ENCODE results near the gene EXT2.

Gene EXT2

DNA sequence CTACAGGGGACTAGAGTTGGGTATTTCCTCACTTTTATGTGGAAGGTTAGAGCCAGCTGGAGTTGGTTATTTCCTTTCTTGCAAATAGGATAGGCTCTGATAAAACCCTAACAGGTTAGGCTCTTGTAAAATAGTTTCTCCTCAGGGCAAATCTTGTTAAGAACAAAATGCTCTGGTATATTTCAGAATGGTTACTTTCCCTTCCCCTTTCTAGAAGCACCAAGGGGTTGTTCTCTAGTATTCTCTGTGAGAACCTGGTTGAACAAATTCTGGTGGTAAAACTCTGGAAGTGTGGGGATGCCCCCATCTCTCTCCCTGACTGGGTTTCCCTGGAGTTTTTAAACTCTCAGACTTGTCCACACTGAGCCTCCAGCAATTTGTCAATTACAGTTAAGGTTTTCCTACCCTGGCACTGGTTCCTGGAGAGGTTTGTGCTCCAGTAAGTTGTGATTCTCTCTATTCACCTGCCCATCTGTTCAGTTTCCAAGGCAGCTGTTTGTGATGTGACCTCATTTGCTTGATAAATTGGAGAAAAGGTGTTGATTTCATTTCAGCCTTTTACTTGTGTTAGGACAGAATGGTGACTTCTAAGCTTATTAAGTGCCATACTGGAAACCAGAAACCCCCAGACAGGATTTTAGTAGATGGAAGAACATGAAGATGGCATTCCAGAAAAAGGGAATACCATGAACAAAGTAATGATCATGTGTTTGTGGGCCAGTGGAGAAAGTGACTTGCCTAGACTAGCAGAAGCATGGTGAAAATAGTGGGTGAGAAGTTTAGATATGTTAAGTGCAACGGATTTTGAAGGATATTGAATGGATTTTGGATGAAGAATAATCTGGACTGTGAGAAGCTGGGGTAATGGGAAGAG, 64.6 kb downstream of the EXT2 start:
- in situ Hi-C loops (cut with MboI; ENCODE audit: low sequenced_read_pairs, unreplicated experiment): no loop called here
- no peak for TF ChIP-seq CTCF (IDR thresholded peaks at IDR 0.05; ENCODE audit: borderline replicate concordance, control extremely low read depth, extremely low read depth, insufficient read depth, missing control alignments)
- DNase-seq (ENCODE audit: low spot score): no peak

- in situ Hi-C loops (cut with MboI; ENCODE audit: low sequenced_read_pairs, unreplicated experiment): no loop called here
- no peak for TF ChIP-seq CTCF (IDR thresholded peaks at IDR 0.05; ENCODE audit: borderline replicate concordance, control extremely low read depth, extremely low read depth, insufficient read depth, missing control alignments)
- no peak for DNase-seq (ENCODE audit: low spot score)
Measured at GRCh38 chr11:44162004-44162403, 66.5 kb downstream of the EXT2 start.

DNA sequence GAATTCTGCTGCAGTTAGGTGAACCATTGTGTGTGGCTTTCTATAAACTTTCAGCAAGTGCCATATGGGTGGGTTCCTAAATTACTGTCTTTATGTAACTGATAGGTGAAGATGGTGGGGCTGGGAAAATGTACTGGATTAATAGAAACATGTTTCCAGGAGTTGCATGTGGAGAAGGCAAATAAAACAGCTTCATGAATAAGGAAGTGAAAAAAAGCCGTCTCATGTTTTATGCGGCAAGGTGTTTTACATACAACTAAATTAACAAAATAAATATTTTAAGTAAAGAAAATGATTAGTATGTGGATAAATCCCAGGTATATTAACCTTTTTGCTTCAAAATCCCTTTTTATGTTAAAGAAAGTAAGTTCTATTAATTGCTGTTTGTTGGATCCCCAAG, 67.2 kb downstream of the EXT2 start:
- TF ChIP-seq CTCF (IDR thresholded peaks at IDR 0.05; ENCODE audit: borderline replicate concordance, control extremely low read depth, extremely low read depth, insufficient read depth, missing control alignments): no peak
- in situ Hi-C loops (cut with MboI; ENCODE audit: low sequenced_read_pairs, unreplicated experiment): no loop called here
- no peak for DNase-seq (ENCODE audit: low spot score)

DNA sequence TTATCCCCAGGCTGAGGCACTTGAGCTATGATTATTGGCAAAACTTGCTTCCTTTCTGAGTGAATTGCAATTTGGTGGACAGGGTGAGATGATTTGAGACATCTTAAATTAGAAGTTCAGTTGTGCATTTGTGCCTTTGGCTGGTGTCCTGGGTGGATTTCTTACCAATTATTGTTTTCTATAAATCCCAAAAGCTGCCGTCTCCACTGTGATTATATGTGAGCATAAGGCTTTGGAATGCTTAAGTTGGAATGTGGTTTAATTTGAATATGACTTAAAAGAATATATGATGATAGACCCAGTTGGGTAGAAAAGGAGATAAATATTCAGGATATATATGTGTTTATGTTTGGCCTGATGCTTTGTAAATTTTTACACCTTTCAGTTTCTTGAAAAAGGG, 70.0 kb downstream of the EXT2 start:
- in situ Hi-C loops (cut with MboI; ENCODE audit: low sequenced_read_pairs, unreplicated experiment): no loop called here
- DNase-seq (ENCODE audit: low spot score): no peak
- no peak for TF ChIP-seq CTCF (IDR thresholded peaks at IDR 0.05; ENCODE audit: borderline replicate concordance, control extremely low read depth, extremely low read depth, insufficient read depth, missing control alignments)

DNA sequence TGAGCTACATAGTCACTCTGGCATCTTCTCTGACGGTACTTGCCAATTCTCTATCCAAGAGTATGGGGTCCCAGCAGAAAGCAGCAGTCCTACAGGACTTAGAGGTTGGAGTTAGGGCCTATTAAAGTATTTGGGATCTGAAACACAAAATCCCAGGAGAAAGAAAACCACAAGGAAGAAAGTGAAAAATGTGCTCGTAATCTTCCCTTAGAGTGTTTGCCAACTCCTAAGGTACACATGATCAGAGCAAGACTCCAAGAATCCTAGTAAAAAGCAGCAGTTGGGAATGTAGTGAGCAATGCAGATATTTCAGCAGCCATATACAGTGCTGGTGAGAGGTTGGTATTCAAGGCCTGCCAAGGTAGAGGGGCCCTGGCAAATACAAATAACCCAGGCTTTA, 71.6 kb downstream of the EXT2 start:
- TF ChIP-seq CTCF (IDR thresholded peaks at IDR 0.05; ENCODE audit: borderline replicate concordance, control extremely low read depth, extremely low read depth, insufficient read depth, missing control alignments): no peak
- in situ Hi-C loops (cut with MboI; ENCODE audit: low sequenced_read_pairs, unreplicated experiment): no loop called here
- no peak for DNase-seq (ENCODE audit: low spot score)

GRCh38 chr11:44171518-44171917, 76.0 kb downstream of the EXT2 start:
- in situ Hi-C loops (cut with MboI; ENCODE audit: low sequenced_read_pairs, unreplicated experiment): no loop called here
- TF ChIP-seq CTCF (IDR thresholded peaks at IDR 0.05; ENCODE audit: borderline replicate concordance, control extremely low read depth, extremely low read depth, insufficient read depth, missing control alignments): no peak
- no peak for DNase-seq (ENCODE audit: low spot score)

All from GM13976 (cell line).